B cell (primary cell): ENCODE results near the gene MINDY2. TPM values are rescaled to one million over a fixed set of nuclear protein-coding genes. Genes with fewer than 3 reads are reported as not detected.

Experiments
- ATAC-seq: fragments of 200-7000 bp; cut with Tn5 transposase; one replicate; pipeline ENCODE4 v1.10.0; 2021; ENCODE audit warnings: low read depth, mild to moderate bottlenecking, moderate number of reproducible peaks, moderate library complexity
- CTCF ChIA-PET: fragments of 350-600 bp; sonication (Branson Sonifier 250); formaldehyde crosslinking; loops from one replicate; lab custom pipeline; 2021; ENCODE audit warnings: antibody characterized with exemption, inconsistent platforms; lab: Charles Lee
- POLR2A ChIA-PET: fragments of 350-600 bp; sonication (Branson Sonifier 250); formaldehyde crosslinking; loops from one replicate; lab custom pipeline; 2021; ENCODE audit warnings: antibody characterized with exemption; lab: Charles Lee
- DNase-seq: peaks from one replicate; pipeline ENCODE4 v3.0.0; 2013
- H2AFZ ChIP-seq: 2 replicates; pipeline ENCODE4 v1.6.1; 2012; ENCODE audit warnings: mild to moderate bottlenecking, low read depth, low read length; ENCODE audit not compliant: insufficient read depth, poor library complexity, severe bottlenecking
- H3K27ac ChIP-seq, 2 donors: 1 replicate in 1 of 2; 2 replicates in 1 of 2; pipeline ENCODE4 v1.5.1; 2012 to 2013; ENCODE audit warnings: low read length in 2 of 2, mild to moderate bottlenecking in 2 of 2, moderate library complexity in 1 of 2
- H3K27me3 ChIP-seq, 4 experiments: fragments of 200-600 bp in 1 of 4; sonication (generic) in 1 of 4; replicated peaks in 1 of 4; 1 replicate in 2 of 4; 2 replicates in 2 of 4; pipeline versions ENCODE4 v1.6.1 to v1.7.0; 2013 to 2016; ENCODE audit warnings: low read length in 3 of 4, mild to moderate bottlenecking in 2 of 4, mixed read lengths in 1 of 4, moderate library complexity in 1 of 4; ENCODE audit not compliant: insufficient read depth in 4 of 4, control insufficient read depth in 3 of 4; ENCODE audit errors: control extremely low read depth in 1 of 4
- H3K36me3 ChIP-seq, 2 experiments: replicated peaks in 1 of 2; 1 replicate in 1 of 2; 2 replicates in 1 of 2; pipeline versions ENCODE4 v1.6.1 to v1.7.1; 2013; ENCODE audit warnings: low read length in 1 of 2; ENCODE audit not compliant: insufficient read depth in 2 of 2, control insufficient read depth in 1 of 2; ENCODE audit errors: control extremely low read depth in 1 of 2, extremely low read depth in 1 of 2
- H3K4me1 ChIP-seq, 2 donors: fragments of 200-600 bp in 1 of 2; sonication (generic) in 1 of 2; 1 replicate in 1 of 2; 2 replicates in 1 of 2; pipeline versions ENCODE4 v1.5.1 to v1.6.1; 2013 to 2017; ENCODE audit warnings: low read length in 2 of 2; ENCODE audit not compliant: control insufficient read depth in 2 of 2, insufficient read depth in 2 of 2
- H3K4me2 ChIP-seq: replicated peaks from 2 replicates; pipeline ENCODE3; 2012; ENCODE audit warnings: mild to moderate bottlenecking, low read depth, low read length; ENCODE audit not compliant: poor library complexity, severe bottlenecking
- H3K4me3 ChIP-seq, 5 experiments: fragments of 200-600 bp in 1 of 5; sonication (generic) in 1 of 5; 1 replicate in 3 of 5; 2 replicates in 2 of 5; pipeline versions ENCODE4 v1.5.1 to v1.7.0; 2011 to 2016; ENCODE audit warnings: low read length in 4 of 5, mild to moderate bottlenecking in 4 of 5, low read depth in 2 of 5, control low read depth in 1 of 5, moderate library complexity in 1 of 5; ENCODE audit not compliant: insufficient read depth in 1 of 5; ENCODE audit errors: control extremely low read depth in 1 of 5, extremely low read depth in 1 of 5
- H3K79me2 ChIP-seq: fragments of 200-600 bp; sonication (generic); one replicate; pipeline ENCODE4 v1.6.0; 2016; ENCODE audit warnings: low read length; ENCODE audit not compliant: control insufficient read depth, insufficient read depth
- H3K9ac ChIP-seq: fragments of 200-600 bp; sonication (generic); 2 replicates; pipeline ENCODE4 v1.6.1; 2017; ENCODE audit warnings: mild to moderate bottlenecking, low read length, moderate library complexity
- H3K9me3 ChIP-seq, 3 donors: one replicate each; pipeline versions ENCODE4 v1.6.1 to v1.7.1; 2013; ENCODE audit warnings: low read length in 2 of 3; ENCODE audit not compliant: control insufficient read depth in 2 of 3, insufficient read depth in 1 of 3; ENCODE audit errors: control extremely low read depth in 1 of 3
- H4K20me1 ChIP-seq: 2 replicates; pipeline ENCODE4 v1.6.0; 2012; ENCODE audit warnings: mild to moderate bottlenecking, low read length; ENCODE audit not compliant: insufficient read depth, control insufficient read depth, poor library complexity, severe bottlenecking
- H3K27ac Mint-ChIP-seq: one replicate; pipeline ENCODE4 v1.8.0; 2021; ENCODE audit warnings: mixed read lengths
- H3K27me3 Mint-ChIP-seq: one replicate; pipeline ENCODE4 v1.8.0; 2021; ENCODE audit warnings: mixed read lengths
- H3K4me1 Mint-ChIP-seq: one replicate; pipeline ENCODE4 v1.8.0; 2021; ENCODE audit warnings: mixed read lengths
- H3K4me3 Mint-ChIP-seq: one replicate; pipeline ENCODE4 v1.8.0; 2021; ENCODE audit warnings: mixed read lengths
- H3K9me3 Mint-ChIP-seq: one replicate; pipeline ENCODE4 v1.8.0; 2022; ENCODE audit warnings: mixed read lengths; ENCODE audit not compliant: insufficient read depth
- EZH2 ChIP-seq: IDR thresholded peaks from 2 replicates; pipeline ENCODE4 v1.6.1; 2012; ENCODE audit warnings: borderline replicate concordance, low read depth, mild to moderate bottlenecking, moderate library complexity, low read length; ENCODE audit not compliant: insufficient read depth, poor library complexity, severe bottlenecking
- WGBS: methylation state at CpG from one replicate; pipeline ENCODE4 v1.1.5; 2013; ENCODE audit warnings: missing lambda C conversion rate; ENCODE audit not compliant: insufficient coverage; 5-methylcytosine and 5-hydroxymethylcytosine counted together
- intact Hi-C: fragments of 100-400 bp; cut with micrococcal nuclease; formaldehyde crosslinking; loops from one replicate; pipeline ENCODE4 v1.10.0; 2022
- polyA plus RNA-seq: library from polyadenylated mRNA; depleted of rRNA; stranded (reverse); fragments of >200 nt; gene quantifications from 2 replicates; pipeline ENCODE4 v1.2.3, GENCODE V29; 2012
- total RNA-seq, 2 donors: library from RNA; stranded (reverse); fragments of 120-200 nt in 1 of 2; gene quantifications; 1 replicate in 1 of 2; 2 replicates in 1 of 2; pipeline versions ENCODE4 v1.2.3 to v1.2.4, GENCODE V29; 2013 to 2022
- TF ChIP-seq, protein P1 (sequence below): fragments of 200-600 bp; IDR thresholded peaks from one replicate; pipeline ENCODE4 v1.8.0; 2022; ENCODE audit warnings: antibody characterized with exemption, mild to moderate bottlenecking

Gene MINDY2
- total and polyA plus RNA-seq, 2 donors (not counting 1 experiment from before 2014, with no cell fraction given) = 2.3 to 16.6 TPM

DNA sequence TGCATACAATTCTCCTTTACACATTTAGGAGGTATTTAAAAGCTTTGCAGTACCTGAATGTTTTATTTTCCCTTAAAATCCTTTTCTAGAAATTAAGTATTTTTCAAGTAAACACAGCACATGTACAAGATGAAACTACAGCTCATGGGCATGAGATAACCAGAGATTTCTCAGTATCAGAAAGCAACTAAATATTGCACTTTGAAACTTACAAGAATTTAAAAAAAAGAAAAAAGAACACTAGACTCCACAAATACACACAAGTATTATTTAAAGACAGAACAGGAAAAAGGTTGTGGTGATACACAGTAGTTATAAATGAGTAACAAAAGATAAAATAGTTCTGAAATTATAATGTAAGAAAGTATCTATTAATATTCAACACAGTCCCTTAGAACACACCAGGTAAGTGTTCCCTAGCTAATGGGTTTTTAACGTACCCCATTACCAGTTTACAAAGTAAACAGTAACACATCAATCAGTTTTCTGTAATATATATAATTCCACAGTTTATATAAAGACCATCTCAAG lies 127.1 kb downstream of the MINDY2 start:
- WGBS = no CpG with 5 or more reads among the region's 1 CpG
- intact Hi-C loops = no loop called here
- Histone ChIP-seq H3K4me2 (no peak overlapping the region), H2AFZ (no peak overlapping the region), H3K36me3 (peaks cover 28 to 64% of the 10 kb centered on the region in 2 experiments), H3K9me3 (no peaks in the 10 kb centered on the region), H3K27ac (no peak overlapping the region), H3K9ac (no peak overlapping the region), H4K20me1 (no peaks in the 10 kb centered on the region), H3K4me1 (no peaks in the 10 kb centered on the region), H3K27me3 (no peaks in the 10 kb centered on the region), H3K4me3 (no peak overlapping the region), H3K79me2 (no peaks in the 10 kb centered on the region)
- Mint-ChIP-seq H3K27ac (no peak overlapping the region), H3K4me1 (no peaks in the 10 kb centered on the region), H3K4me3 (no peak overlapping the region), H3K9me3 (no peaks in the 10 kb centered on the region), H3K27me3 (no peaks in the 10 kb centered on the region)
- ATAC-seq (no peak), DNase-seq (no peak)
- ChIA-PET POLR2A (no interaction called here), CTCF (interaction anchor here (0.8 kb wide), 1 partner anchor 17 kb away, joined by 3 read pairs; no protein-coding TSS in a partner anchor)
- TF ChIP-seq, protein P1, sequence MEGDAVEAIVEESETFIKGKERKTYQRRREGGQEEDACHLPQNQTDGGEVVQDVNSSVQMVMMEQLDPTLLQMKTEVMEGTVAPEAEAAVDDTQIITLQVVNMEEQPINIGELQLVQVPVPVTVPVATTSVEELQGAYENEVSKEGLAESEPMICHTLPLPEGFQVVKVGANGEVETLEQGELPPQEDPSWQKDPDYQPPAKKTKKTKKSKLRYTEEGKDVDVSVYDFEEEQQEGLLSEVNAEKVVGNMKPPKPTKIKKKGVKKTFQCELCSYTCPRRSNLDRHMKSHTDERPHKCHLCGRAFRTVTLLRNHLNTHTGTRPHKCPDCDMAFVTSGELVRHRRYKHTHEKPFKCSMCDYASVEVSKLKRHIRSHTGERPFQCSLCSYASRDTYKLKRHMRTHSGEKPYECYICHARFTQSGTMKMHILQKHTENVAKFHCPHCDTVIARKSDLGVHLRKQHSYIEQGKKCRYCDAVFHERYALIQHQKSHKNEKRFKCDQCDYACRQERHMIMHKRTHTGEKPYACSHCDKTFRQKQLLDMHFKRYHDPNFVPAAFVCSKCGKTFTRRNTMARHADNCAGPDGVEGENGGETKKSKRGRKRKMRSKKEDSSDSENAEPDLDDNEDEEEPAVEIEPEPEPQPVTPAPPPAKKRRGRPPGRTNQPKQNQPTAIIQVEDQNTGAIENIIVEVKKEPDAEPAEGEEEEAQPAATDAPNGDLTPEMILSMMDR = no peak
- no peak for TF ChIP-seq EZH2

DNA sequence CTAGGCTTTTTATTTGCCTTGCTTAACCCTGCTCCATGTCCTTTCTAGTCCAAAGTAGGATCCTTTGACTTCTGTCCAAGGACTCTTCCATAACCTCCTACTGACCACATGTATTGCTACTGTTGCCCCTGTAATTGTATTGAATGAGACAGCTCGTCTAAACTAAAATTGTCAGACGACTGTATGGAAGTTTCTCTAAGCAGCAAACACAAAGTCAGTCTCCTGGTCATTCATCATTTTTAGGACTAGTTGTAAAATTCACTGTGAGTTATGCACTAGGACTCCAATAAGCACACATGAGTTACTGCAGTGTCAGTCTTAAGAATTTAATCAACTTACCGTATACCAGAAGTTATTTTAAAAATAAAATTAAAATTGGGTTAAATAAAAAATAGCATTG lies 129.5 kb downstream of the MINDY2 start:
- Histone ChIP-seq H3K4me2 (no peak overlapping the region), H3K79me2 (peaks cover 13% of the 10 kb centered on the region), H3K36me3 (peaks cover 19 to 49% of the 10 kb centered on the region in 2 experiments), H3K9ac (no peak overlapping the region), H3K4me1 (no peaks in the 10 kb centered on the region), H3K27me3 (no peaks in the 10 kb centered on the region), H2AFZ (no peak overlapping the region), H3K4me3 (no peak overlapping the region), H3K27ac (no peak overlapping the region), H3K9me3 (no peaks in the 10 kb centered on the region), H4K20me1 (no peaks in the 10 kb centered on the region)
- ChIA-PET POLR2A (no interaction called here), CTCF (no interaction called here)
- no peak overlapping the region for H3K27ac Mint-ChIP-seq
- TF ChIP-seq, protein P1 = no peak
- TF ChIP-seq EZH2 = no peak
- H3K4me3 Mint-ChIP-seq = no peak overlapping the region
- H3K9me3 Mint-ChIP-seq = no peaks in the 10 kb centered on the region
- DNase-seq = no peak
- no peaks in the 10 kb centered on the region for H3K4me1 Mint-ChIP-seq
- WGBS = 100% methylated on average over 1 of the region's 3 CpGs
- no peaks in the 10 kb centered on the region for H3K27me3 Mint-ChIP-seq
- ATAC-seq = no peak
- intact Hi-C loops = no loop called here
